HG03439 (cell line): Measurements from ENCODE around the gene NR3C2.

Experiments used
- ATAC-seq: cut with Tn5 transposase; IDR thresholded peaks from one replicate; pipeline ENCODE4 v1.9.1; 2021; ENCODE audit warnings: mild to moderate bottlenecking, moderate library complexity; ENCODE audit not compliant: unreplicated experiment

The NR3C2 gene

DNA sequence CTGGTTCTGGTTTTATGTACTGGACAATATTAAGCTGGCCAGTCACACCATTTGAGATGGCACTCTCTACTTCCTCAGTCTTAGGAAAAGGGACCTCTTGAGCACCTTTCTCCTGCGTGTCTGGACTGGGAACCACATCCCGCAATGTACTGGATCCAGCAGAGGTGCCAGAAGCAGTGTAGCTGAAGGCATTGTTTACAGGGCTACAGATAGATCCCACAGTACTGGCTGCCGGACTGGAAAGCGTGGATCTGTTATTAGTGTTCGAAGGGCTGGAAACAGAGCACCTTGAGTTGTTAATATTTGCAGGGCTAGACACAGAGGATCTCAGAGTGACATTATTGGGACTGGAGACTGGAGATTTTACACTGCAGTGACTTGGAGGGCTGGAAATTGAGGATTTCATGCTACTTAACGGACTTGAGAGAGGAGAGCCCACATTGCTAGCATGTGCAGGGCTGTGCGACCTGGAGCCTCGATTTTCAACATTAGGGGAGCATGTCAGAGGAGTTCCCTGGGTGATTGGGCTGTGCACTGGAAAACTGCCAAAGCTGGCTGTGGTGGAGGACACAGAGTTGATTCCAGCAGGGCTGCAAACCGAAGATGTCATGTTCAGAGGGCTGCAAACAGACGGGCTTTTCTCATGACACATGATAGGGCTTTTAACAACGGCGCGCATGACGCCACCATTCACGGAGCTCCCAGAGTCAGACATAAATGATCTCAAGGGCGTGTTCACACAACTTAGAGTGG lies 6.4 kb downstream of the NR3C2 start:
- no peak for ATAC-seq

DNA sequence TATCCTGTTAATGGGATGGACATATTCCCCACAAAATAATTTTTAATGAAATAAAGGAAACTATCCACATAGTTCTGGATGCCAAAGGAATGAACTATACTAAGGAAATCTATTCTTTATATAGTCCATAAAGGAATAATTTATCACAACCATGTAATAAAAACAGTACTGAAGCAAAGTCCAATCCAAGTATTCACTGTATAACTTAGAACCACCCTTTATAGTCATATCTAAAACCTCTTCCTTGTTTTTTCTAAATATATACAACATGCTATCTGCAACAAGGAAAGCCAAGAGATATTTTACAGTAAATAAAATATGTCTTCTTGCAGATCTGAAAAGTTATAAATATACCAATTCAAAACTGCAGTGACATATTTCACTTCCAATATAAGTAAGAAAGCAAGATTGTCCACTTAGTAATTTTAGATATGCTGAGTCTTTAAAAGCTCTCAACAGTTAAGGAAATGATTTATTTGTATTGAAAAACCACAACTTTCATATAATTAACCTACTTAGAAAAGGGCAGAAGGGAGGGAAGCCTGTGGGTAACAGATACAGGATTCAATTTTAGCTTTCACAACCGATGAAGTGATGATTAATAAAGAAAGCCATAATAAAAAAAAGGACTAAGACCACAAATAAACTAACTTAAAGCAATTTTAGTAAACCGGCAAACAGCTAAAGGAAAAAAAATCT lies 8.0 kb downstream of the NR3C2 start:
- no peak for ATAC-seq

DNA sequence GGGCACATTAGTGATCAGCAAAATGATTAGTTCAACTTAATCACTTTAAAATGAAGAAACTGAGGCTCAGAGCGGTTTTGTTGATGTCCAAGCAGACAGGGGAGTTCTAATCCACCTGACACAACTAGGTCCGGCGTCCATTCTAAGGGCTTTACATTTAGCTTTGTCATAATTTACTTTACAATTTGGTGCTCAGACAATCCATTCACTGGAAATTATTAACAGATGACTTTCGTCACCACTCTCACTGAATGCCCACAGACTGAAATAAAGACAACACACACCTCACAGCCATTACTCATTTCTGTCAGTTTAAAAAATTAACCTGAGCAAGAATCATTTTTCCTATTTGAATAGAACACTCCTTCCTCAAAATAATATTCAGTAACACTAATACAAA lies 10.8 kb downstream of the NR3C2 start:
- no peak for ATAC-seq

DNA sequence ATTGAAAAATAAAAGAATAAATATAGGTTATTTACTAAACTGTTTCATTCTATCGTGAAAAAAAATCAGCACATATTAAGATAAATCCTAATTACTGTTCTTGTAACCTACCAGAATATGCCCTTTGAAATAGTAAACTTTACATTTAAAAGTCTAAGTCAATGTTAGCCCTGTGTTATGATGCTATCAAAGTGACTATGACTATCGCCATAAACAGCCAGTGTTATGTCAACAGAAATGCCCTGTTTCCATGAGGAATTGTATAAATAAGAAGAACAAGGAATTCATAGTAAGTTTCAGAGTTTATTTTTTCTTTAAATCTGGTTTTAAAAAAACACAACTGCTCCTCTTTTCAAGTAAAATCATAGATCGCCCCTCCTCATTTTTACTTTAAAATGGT lies 11.4 kb downstream of the NR3C2 start:
- no peak for ATAC-seq

DNA sequence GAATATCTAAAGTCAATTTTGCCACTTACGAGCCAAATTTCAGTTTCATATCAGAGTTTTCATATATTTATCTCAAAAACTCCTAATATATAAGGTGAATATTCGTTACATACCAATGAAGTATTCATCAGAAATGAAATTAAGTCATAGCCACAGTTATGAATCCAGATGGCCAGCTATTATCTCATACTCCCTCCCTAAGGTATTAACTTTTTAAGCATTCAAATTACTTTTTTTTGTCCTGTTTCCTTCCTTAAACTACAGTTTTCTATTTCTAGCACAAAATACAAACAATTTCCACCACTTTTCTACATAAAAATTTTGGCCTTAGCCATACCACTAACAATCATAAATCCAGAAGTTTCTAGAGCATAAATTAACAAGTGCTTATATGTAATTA lies 13.0 kb downstream of the NR3C2 start:
- no peak for ATAC-seq

DNA sequence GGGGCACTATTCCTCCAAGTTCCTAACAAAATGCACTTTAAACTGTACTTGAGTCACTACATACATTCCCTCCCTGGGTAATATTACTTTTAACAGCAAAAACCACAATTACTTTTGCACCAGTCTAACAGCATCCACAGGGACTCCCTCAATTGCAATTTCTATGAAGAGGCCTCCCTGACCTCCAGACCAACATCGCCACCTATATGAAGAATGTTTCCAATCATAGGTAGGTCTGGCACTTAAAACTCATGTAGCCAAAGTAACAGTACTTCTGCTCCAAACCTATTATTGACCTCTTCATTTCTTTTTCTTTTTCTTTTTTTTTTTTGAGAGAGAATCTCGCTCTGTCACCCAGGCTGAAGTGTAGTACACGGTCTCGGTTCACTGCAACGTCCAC lies 15.6 kb downstream of the NR3C2 start:
- ATAC-seq: no peak

DNA sequence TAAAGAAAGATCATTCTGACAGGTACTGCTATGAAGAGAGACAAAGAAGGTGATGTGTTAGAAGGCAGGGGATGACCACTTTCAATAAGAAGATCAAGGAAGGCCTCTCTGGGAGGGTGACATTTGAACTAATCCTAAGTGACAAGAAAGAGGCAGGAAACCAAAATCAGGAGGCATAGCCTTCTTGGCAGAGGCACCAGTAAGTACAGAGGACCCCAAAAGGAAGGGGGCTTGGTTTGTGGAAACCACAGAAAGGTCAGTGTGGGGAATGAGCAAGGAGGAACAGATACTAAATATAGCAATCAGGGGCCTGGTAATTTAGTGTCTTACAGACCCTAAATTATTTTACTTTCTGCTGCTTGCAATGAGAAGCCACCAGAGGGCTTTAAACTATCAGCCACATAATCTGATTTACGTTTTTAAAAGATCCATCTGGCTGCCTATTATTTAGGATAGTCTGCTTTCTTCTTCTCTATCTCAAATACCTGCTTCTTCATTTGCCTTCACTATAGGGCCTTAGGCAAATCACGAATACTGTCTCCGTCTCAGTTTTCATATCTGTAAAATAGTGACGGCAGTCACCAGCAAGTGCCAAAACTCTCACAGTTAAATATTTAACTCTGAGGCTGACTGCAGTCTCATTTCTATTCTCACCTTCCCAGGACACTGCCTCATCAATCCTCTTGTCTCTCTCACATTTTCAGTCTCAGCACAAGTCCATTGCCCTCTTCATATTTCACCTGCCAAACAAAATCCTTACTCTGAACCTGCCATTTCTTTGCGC lies 16.7 kb downstream of the NR3C2 start:
- ATAC-seq: no peak

DNA sequence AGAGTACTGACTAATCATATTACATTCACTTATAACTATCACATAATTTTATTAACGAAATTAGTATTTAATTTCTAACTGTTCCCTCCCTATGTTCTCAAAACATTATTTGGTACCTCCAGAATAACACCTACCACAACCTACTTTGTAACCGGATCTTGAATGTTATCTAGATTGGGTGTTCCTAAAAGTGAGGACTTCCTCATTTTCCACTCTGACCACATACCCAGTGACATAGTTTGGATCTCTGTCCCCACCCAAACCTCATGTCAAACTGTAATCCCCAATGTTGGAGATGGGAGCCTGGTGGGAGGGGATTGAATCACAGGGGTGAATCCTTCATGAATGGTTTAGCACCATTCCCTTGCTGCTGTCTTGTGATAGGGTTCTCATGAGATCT lies 21.8 kb downstream of the NR3C2 start:
- ATAC-seq: no peak

DNA sequence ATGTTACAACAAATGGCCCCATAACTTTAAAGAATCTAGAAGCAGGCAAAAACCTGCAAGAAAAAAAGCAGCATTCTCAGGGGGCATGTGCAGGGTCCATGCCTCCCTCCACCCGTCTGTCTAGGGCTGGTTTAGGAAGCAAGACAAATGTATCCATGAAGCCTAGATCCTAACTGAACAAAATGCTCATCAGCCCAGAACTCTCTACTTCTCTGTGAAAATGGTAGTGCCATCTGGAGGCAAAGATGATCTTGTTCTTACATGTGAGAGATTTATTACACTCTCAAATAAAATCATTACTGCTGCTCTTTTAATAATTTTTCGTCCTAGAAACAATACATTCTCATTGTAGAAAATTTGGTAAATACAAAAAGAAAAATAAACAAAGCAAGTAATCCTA lies 26.7 kb downstream of the NR3C2 start:
- no peak for ATAC-seq

DNA sequence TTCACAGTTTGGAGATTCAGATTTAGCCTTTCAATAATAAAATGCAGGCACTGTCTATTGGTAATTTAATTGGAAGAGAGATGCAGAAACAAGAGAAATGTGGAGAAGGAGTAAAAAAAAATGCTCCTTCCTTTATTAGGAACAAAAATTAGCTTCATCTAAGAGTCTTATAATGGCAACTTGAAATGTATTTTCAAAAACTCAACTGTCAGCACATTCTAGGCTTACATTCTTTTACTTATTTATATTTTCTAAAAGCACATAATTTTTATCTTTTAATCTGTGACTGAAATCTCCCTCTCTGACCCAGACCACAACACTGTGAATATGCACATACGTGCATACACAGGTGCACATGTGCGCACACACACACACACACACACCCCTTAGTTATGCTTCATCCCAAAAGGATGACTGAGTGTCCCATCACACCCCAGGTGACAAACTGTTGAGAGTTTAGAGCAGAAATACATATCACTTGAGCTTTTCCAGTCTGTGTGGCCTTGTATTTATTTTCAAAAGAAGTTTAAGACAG lies 29.7 kb downstream of the NR3C2 start:
- ATAC-seq: no peak

DNA sequence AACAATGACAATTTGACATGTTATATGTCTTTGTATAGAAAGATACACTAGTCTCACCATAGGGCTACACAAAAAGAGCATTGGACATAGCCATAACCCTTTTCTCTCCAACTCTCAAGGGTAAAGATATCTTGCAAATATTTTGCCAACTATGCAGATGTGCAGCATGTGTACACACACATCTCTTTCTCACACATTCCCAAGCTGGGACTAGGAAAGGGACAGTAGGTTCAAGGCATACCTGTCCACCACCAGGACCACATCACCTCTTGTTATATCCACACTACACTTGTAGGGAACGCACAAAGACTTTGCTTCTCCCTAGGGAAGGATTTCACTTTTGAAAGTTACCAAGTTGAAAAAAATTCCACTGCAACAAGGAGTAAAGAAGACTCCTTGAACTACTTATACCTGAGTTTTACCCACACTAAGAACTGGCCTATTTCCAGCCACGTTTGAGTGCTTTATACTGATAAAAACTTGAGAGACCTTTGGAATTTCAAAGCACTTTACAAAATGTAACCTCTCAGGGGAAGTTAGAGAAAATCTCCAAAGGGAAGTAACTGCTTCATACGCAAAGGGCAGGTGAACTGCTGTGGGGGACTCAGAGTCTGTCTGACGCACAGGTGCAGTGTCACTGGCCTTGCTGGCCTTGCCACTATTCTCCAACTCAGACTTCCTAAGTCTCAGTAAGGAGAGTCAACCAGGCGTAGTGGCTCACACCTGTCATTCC lies 36.9 kb downstream of the NR3C2 start:
- no peak for ATAC-seq

DNA sequence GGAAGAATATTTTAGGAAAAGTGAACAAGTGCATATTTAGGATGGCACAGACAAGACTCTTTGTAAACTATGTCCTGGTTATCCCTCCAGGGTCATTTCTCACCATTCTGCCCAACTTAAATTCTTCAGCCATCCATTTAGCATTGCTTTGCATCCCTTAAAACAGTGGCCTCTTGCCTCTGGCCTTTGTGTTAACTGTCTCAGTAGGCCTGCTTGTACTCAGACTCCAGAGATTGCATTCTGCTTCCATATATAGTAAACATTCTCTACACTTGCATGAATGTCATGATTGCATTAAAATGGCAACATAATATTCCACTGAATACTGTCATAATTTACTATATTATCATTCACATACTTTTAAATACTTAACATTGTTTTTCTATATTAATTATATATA lies 43.2 kb downstream of the NR3C2 start:
- no peak for ATAC-seq

DNA sequence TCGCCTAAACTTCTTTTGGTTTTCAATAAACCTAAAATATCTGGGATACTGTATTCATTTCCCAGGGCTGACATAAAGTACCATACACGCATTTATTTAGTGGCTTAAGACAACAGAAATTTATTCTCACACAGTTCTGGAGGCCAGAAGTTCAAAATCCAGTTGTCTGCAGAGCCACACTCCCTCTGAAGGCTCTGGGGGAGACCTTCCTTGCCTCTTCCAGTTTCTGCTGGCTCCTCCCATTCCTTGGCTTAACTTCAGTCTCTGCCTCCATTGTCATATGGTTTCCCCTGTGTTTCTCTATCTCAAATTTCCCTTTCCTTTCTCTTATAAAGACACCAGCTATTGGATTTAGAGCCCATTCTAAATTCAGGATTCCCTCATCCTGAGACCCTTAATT lies 44.4 kb downstream of the NR3C2 start:
- ATAC-seq: no peak

DNA sequence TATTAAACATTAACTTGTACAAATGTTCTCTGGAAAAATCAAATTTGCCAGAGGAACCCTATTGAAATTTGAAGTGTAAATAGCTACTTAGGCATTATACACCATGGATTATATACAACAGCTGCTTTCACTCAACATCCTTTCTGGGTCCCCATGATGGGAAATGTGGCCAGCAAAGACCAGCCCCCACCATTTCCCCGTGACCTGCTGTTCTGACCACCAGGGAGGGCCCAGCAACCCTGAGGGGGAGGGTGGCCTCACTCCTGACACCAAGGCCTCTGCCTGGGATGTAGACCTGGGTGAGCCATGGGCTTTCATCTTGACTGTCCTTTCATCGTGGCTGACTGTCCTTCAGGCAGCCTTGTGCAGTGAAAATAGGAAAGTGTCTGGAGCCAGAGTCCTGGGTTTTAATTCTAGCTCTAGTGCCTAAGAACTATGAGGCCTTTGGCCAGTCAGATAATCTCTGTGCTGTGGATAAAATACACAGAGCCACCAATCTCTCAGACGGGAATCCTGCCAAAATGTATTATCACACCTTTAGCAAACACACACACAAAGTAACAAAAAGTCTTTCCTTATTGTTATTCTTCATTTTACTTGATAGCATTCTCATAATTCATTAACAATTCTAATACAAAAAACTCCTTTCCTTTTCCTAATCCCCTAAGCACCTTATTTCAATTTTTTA lies 45.1 kb downstream of the NR3C2 start:
- ATAC-seq: no peak

DNA sequence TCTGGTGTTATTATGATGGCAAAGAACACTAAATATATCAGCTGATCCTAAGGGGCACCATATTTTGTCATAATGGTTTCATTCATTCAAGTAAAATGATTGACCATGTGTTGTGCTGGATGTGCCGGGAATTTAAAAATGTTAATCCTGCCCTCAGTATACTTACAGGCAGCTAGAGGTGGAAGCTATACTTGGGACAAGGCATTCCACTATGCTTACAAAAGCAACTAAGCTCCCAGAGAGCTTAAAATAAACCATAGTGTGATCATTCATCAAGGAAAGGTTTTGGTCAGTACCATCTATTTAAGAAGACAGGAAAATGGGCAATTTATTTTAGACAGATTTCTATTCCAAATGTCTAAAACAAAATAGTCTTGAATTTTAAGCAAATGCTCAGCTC lies 46.4 kb downstream of the NR3C2 start:
- ATAC-seq: no peak

DNA sequence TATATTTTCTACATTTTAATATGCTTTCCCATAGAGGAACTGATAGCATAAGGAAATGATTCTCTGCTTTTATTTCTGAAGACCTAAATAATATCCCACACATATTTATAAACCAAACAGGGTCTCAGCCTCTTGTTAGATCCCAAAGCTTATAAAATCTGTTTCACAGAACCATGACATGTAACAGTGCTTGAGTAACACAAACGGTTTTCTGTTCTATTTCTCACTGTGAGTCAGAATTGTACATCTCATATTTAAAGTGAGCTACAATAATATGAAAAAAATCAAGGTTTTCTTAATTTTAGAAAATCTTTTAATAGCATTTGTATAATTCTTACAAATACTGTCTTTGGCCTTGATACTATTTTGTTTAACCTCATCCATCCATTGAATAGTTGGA lies 51.2 kb downstream of the NR3C2 start:
- no peak for ATAC-seq

DNA sequence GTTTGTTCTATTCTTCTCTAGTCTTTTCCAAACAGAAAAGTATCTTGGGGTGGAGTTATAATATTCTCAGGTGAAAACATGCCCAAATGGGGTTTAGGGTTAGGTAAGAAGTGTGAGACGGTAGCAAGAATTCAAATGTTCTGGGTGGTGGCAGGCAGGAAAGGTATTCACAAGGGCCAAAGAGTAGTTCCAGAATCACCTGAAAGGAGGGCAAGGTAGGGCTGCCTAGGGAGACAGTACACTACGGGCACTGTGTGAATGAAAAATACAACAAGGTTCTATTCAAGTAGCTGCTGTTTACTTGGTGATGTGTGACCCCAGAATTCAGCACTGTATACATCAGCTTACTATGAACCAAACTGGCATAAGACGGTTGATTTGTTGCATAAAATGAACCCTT lies 51.9 kb downstream of the NR3C2 start:
- ATAC-seq: no peak

DNA sequence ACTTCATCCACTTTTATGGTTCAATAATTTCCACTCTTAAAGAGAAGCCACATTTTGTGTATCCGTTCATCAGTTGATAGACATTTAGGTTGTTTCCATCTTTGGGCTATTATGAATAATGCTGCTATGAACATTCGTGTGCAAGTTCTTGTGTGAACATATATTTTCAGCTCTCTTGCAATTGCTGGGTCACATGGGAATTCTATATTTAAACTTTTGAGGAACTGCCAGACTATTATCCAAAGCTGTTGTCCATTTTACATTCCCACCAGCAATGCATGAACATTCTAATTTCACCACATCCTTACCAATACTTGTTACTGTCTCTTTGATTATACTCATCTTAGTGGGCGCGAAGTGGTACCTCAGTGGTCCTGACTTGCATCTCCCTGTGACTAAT lies 61.9 kb downstream of the NR3C2 start:
- ATAC-seq: no peak

DNA sequence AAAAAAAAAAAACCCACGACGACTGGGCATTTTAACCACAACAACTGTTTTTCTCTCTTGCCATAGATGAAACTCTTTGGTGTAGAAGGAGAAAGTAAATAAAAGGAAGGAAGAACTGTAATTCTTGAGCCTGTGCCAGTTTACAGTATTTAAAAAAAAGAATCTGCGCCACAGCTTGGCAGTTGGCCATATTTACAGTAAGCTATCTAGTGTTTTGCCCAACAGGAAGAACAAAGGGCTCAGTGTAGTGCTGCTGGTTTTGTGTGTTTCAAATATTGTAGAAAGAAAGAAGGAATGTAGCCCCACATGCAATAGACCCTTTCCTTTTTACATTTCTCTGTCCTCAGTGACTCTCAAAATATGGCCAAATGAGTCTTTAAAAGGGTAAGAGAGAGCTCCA lies 66.1 kb downstream of the NR3C2 start:
- no peak for ATAC-seq

DNA sequence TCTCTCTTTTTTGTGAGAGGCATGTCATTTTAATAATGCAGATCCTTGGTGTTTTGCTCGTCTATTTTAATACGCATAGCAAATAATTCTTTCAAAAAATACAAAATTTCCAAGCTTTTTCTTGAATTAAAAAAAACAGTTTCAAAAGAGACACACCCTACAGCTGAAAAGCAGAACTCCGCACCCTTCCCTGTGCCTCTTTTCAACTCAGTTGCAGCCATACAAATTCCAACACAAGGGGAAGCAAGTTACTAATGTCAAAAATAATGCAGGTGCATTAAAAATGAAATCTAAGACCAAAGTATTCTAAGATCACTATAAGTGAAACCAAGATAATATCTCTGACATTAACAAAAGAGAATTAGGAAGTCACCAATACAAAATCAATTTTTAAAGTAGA lies 66.6 kb downstream of the NR3C2 start:
- no peak for ATAC-seq
